Measurements from ENCODE around the gene POGZ. TPM values are rescaled to one million over a fixed set of nuclear protein-coding genes. Genes with fewer than 3 reads are reported as not detected.

Gene POGZ
- total RNA-seq, 1 experiment from 2014 or later, result 34.0 TPM

DNA sequence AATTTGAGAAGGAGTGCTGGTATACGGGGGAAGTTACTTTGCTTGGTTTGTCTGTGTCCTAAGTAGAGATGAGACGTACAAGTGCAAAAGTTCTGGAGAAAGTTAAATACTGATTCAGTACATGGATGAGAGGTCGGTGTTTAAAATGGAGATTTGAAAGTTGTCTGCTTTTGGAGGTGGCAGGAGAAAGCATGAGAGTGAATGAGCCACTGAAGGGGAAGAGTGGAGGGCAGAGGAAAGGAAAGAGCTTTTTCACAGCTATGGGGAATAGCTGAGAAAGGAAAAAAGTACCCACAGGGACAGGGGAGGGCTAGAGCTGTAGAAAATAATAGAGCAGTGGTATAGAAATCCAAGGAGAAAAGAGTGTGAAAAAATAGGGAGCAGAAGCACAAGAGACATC lies 33.7 kb upstream of the POGZ start:
- H3K4me3 ChIP-seq, result no peak overlapping the region
- no peak overlapping the region for H3K27ac ChIP-seq
- no peaks in the 10 kb centered on the region for H3K9me3 ChIP-seq (replicated peaks)
- peaks cover 18% of the 10 kb centered on the region for H3K4me1 ChIP-seq (replicated peaks)
- H3K27me3 ChIP-seq (replicated peaks), result no peaks in the 10 kb centered on the region
- no peak for DNase-seq (ENCODE audit: low read depth in 1 of 2, low spot score in 2 of 2)
- no peaks in the 10 kb centered on the region for H3K36me3 ChIP-seq

DNA sequence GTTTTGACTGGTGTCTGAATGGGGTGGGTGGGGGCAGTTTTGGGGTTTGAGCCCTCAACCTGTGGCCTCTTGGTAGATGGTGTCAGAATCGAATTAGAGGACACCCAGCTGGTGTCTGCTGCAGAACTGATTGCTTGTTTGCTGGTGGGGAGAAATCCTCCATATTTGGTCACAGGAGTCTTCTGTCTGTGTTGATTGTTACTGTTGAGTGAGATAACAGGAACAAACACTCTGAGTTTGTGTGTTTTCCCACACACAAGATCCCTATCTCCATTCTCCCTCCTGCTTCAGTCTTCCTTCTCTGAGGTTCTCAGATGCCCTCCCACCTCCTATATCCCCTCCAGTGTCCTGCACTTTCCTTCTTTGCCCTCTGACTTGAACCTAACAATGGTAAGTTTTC lies 32.8 kb upstream of the POGZ start:
- no peaks in the 10 kb centered on the region for H3K27me3 ChIP-seq (replicated peaks)
- no peaks in the 10 kb centered on the region for H3K36me3 ChIP-seq
- H3K4me1 ChIP-seq (replicated peaks), result peaks cover 18% of the 10 kb centered on the region
- H3K4me3 ChIP-seq, result no peak overlapping the region
- no peaks in the 10 kb centered on the region for H3K9me3 ChIP-seq (replicated peaks)
- no peak overlapping the region for H3K27ac ChIP-seq
- DNase-seq (ENCODE audit: low read depth in 1 of 2, low spot score in 2 of 2), result no peak

DNA sequence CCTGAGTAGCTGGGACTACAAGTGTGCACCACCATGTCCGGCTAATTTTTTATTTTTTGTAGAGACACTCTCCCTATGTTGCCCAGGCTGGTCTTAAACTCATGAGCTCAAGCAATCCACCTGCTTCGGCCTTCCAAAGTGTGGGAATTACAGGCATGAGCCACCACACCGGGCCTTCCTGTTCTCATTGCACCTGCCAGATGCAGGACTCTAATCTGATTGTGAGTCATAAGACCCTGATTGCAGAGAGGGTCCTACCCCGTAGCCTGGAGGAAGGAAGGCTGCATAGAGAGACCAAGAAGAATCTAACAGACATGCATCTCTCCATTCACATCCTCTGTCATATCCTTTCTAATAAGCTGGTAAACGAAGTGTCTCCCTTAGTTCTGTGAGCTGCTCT lies 32.3 kb upstream of the POGZ start:
- no peaks in the 10 kb centered on the region for H3K36me3 ChIP-seq
- no peak overlapping the region for H3K4me3 ChIP-seq

DNA sequence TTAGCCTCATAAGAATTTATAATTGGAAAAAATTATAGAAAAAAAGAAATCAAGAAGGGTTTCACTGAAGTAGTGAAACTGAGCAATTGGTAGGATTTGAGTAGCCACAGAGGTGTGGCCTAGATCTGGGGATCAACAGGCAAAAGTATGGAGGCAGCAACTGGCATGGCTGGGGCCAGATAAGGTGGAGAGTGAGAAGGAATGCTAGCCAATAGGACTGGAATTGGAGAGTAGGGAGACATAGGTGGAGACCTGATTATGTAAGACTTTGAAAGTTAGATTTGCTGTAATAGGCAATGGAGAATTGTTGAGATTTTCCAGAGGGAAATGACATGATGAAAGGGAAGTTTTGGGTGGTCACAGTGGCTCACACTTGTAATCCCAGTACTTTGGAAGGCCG lies 27.3 kb upstream of the POGZ start:
- no peak overlapping the region for H3K27ac ChIP-seq
- no peak for DNase-seq (ENCODE audit: low read depth in 1 of 2, low spot score in 2 of 2)
- H3K27me3 ChIP-seq (replicated peaks), result no peaks in the 10 kb centered on the region
- no peak overlapping the region for H3K4me3 ChIP-seq
- H3K9me3 ChIP-seq (replicated peaks), result peaks cover 6% of the 10 kb centered on the region
- no peaks in the 10 kb centered on the region for H3K36me3 ChIP-seq
- H3K4me1 ChIP-seq (replicated peaks), result no peaks in the 10 kb centered on the region

More for the DNA sequence above, 32.3 kb upstream of the POGZ start:
- Histone ChIP-seq H3K9me3 (replicated peaks) (no peaks in the 10 kb centered on the region), H3K4me1 (replicated peaks) (peaks cover 18% of the 10 kb centered on the region), H3K27ac (no peak overlapping the region), H3K27me3 (replicated peaks) (no peaks in the 10 kb centered on the region)
- DNase-seq (ENCODE audit: low read depth in 1 of 2, low spot score in 2 of 2), result no peak

DNA sequence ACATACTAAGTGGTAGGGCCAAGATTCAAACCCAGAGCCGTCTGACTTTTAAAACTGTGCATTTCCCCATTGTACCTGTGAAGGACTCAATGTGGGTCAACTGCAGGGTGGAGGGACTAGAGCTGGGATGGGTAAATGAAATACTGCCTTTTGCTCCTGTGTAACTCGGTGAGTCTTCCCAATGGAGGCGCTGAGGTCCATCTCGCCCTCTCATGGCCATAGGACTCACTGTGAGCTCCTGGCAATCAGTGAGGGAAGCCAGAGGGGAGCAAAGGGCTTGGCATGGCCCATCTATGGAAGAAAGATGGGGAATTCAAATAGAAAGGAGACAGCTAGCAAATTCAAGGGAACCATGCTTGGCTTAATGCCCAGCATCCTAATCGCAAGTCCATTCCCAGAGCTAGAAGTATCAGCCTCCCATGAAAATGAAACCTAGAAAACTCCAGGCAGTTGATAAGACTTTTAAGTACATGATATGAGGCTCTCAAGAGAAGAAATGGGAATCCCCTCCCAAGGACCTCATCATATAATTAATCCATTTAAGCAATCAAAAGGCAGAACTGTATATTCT lies 26.5 kb upstream of the POGZ start:
- Histone ChIP-seq H3K36me3 (no peaks in the 10 kb centered on the region), H3K27ac (no peak overlapping the region), H3K9me3 (replicated peaks) (peaks cover 6% of the 10 kb centered on the region), H3K4me3 (no peak overlapping the region), H3K27me3 (replicated peaks) (no peaks in the 10 kb centered on the region), H3K4me1 (replicated peaks) (no peaks in the 10 kb centered on the region)
- DNase-seq (ENCODE audit: low read depth in 1 of 2, low spot score in 2 of 2), result no peak

DNA sequence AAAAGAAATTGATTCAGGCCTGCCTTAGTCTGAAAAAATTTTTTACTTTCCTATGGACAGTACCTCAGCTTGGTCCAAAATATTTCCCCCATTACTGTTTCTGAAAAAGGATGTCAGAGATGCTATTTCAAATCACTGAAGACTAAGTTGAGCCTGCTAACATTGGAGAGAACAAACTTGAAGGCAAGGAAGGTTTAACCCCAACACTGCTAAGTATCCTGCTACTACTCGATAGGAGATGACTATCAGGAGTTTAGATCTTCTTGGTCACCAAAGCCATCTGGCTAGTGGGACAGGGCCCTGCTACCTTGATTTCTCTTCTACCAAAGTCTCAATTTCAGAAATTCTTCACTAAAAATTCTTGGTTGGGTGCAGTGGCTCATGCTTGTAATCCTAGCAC lies 22.7 kb upstream of the POGZ start:
- Histone ChIP-seq H3K9me3 (replicated peaks) (peaks cover 6% of the 10 kb centered on the region), H3K27me3 (replicated peaks) (no peaks in the 10 kb centered on the region), H3K36me3 (no peaks in the 10 kb centered on the region), H3K4me1 (replicated peaks) (peaks cover 26% of the 10 kb centered on the region), H3K27ac (no peak overlapping the region), H3K4me3 (no peak overlapping the region)
- no peak for DNase-seq (ENCODE audit: low read depth in 1 of 2, low spot score in 2 of 2)

DNA sequence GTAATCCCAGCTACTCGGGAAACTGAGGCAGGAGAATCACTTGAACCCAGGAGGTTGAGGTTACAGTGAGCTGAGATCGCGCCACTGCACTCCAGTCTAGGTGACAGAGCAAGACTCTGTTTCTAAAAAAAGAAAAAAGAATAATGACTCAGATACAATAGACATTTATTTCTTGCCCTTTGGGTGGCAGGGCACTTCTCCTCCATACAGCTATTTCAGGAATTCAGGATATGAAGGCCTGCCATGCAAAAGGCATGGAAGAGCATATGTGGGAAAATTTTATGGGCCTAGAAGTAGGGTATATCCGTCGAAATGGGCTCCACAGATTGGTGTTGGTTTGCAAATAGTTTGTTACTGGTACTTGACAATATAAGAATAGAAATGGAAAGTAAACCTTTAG lies 20.2 kb upstream of the POGZ start:
- H3K4me1 ChIP-seq (replicated peaks), result peaks cover 31% of the 10 kb centered on the region
- H3K4me3 ChIP-seq, result no peak overlapping the region
- peak; percentile 68 to 86 for DNase-seq (ENCODE audit: low read depth in 1 of 2, low spot score in 2 of 2)
- H3K27ac ChIP-seq, result peak overlapping the region; percentile 92
- H3K36me3 ChIP-seq, result no peaks in the 10 kb centered on the region
- peaks cover 6% of the 10 kb centered on the region for H3K9me3 ChIP-seq (replicated peaks)
- no peaks in the 10 kb centered on the region for H3K27me3 ChIP-seq (replicated peaks)

DNA sequence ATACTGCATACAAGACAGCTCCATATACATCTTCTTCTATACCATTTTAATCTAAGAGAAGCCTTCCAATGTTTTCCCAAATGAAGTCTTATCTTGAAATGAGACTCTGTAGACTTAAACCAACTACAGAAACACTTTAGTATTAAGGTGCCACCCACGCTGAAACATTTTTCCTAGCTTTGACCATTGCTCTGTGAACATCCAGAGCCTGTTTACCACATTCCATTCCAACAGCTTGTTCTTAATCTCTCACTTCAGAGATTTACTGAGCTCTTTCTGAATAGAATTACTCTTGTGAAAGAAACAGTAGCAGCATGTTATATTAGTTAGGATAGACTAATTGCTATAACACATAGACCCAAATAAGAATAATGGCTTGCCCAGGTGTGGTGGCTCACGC lies 19.6 kb upstream of the POGZ start:
- Histone ChIP-seq H3K9me3 (replicated peaks) (peaks cover 6% of the 10 kb centered on the region), H3K27ac (peak overlapping the region; percentile 92), H3K4me1 (replicated peaks) (peaks cover 31% of the 10 kb centered on the region), H3K4me3 (no peak overlapping the region), H3K36me3 (no peaks in the 10 kb centered on the region), H3K27me3 (replicated peaks) (no peaks in the 10 kb centered on the region)
- peak in 1 of 2 experiments; percentile 70 for DNase-seq (ENCODE audit: low read depth in 1 of 2, low spot score in 2 of 2)

DNA sequence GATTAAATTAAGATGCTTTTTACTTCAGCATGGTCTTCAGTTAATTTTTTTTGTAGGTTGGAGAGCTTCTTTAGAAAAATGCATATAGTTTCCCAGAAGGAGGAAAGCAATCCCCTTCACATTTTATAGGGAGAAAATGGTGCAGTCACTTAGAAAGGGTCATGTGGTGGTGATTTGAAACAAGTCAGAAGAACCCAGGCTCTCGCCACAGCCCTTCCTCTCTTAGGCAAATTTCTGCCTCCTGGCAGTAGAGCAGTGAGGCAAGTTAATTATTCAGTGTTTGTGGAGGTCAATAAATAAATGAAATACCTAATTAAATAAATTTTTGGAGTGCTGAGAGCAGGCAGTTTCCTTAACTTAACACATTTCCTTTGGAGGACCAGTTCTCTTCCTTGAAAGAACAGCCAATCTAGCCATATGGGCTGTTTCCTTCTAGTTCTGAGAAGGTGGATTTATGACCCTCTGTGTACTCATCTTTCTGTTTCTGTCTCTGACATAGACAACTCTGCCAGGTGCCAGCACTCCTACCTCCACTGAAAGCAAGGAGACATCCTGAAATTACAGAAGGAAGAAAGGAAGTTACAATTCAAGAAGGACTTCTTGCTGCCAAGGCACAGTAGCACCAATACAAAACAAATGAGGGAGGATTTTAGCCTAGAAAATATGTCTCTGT lies 19.0 kb upstream of the POGZ start:
- peaks cover 31% of the 10 kb centered on the region for H3K4me1 ChIP-seq (replicated peaks)
- no peaks in the 10 kb centered on the region for H3K36me3 ChIP-seq
- peak in 1 of 2 experiments; percentile 22 for DNase-seq (ENCODE audit: low read depth in 1 of 2, low spot score in 2 of 2)
- H3K4me3 ChIP-seq, result no peak overlapping the region
- H3K27ac ChIP-seq, result peak overlapping the region; percentile 92
- H3K9me3 ChIP-seq (replicated peaks), result peaks cover 6% of the 10 kb centered on the region
- no peaks in the 10 kb centered on the region for H3K27me3 ChIP-seq (replicated peaks)

DNA sequence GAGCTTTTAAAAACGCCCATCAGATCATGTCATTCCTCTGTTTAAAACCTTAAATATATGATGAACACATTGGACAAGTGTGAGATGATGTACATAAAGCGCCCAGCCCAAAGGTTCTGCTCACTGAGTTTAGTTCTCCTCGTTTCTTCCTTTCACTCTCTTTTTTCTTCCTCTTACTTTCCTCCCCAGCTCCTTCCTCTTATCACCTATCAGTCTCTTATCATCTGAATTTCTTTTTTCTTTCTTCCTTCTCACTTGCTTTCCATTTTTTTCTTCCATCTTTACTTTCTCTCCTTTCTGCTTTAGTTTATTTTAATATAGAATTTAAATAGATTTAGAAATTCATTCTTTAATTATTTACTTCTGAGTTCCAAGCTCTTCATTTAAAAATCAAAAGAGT lies 17.8 kb upstream of the POGZ start:
- no peak for DNase-seq (ENCODE audit: low read depth in 1 of 2, low spot score in 2 of 2)
- H3K27ac ChIP-seq, result no peak overlapping the region
- H3K4me3 ChIP-seq, result no peak overlapping the region
- peaks cover 1% of the 10 kb centered on the region for H3K9me3 ChIP-seq (replicated peaks)
- no peaks in the 10 kb centered on the region for H3K36me3 ChIP-seq
- H3K4me1 ChIP-seq (replicated peaks), result peaks cover 31% of the 10 kb centered on the region
- no peaks in the 10 kb centered on the region for H3K27me3 ChIP-seq (replicated peaks)

DNA sequence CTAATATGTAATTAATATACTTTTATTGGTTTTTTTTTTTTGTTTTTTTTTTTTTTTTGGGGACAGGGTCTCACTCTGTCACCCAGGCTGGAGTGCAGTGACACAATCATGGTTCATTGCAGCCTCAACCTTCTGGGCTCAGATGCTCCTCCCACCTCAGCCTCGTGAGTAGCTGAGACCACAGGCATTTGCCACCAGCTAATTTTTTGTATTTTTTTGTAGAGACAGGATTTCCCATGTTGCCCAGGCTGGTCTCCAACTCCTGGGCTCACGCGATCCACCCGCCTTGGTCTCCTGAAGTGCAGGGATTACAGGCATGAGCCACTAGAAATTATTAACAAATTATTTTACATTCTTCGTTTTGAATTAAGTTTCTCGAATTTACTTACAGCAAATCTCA lies 16.8 kb upstream of the POGZ start:
- Histone ChIP-seq H3K36me3 (no peaks in the 10 kb centered on the region), H3K4me3 (no peak overlapping the region), H3K27me3 (replicated peaks) (no peaks in the 10 kb centered on the region), H3K4me1 (replicated peaks) (peaks cover 31% of the 10 kb centered on the region), H3K27ac (no peak overlapping the region), H3K9me3 (replicated peaks) (no peaks in the 10 kb centered on the region)
- peak; percentile 56 to 60 for DNase-seq (ENCODE audit: low read depth in 1 of 2, low spot score in 2 of 2)

DNA sequence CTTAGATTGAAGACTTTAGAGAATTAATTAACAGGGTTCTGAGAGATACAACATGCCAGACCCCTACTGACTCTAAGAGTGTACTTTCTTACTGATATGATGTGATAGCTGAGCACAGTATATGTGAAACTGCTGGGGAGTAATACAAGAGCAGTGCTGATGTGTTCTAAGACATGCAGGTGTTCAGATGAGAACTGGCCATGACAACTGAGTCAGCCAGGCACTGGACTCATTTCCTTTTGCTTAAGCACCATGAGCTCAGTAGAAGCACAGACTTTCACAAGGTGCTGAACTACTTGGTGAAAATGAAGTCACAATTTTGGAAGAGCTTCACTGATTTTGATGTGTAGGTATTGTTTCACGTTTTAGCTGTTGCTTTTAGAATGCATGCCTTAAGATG lies 15.9 kb upstream of the POGZ start:
- DNase-seq (ENCODE audit: low read depth in 1 of 2, low spot score in 2 of 2), result no peak
- no peaks in the 10 kb centered on the region for H3K27me3 ChIP-seq (replicated peaks)
- H3K9me3 ChIP-seq (replicated peaks), result no peaks in the 10 kb centered on the region
- H3K36me3 ChIP-seq, result no peaks in the 10 kb centered on the region
- peaks cover 30% of the 10 kb centered on the region for H3K4me1 ChIP-seq (replicated peaks)
- H3K4me3 ChIP-seq, result no peak overlapping the region
- H3K27ac ChIP-seq, result no peak overlapping the region

DNA sequence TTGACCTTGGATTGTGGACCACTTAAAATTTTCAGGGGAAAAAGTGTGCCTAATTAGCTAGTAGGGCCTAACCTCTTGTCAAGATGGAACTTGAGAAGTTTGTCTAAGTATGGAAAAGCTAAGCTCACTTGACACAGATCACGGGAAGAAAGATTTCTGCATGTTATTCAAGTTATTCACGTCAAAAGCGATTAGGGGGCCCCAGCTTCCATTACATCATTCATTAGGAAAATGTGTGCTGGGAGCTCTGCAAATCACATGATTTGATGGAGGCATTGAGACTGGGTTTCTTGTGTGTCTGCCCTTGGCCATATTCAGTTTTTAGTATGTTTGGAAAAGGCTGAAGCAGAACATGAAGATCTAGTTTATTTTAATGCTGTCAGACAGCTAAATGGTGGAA lies 15.5 kb upstream of the POGZ start:
- Histone ChIP-seq H3K4me3 (no peak overlapping the region), H3K36me3 (no peaks in the 10 kb centered on the region), H3K4me1 (replicated peaks) (peaks cover 26% of the 10 kb centered on the region), H3K27ac (no peak overlapping the region), H3K27me3 (replicated peaks) (no peaks in the 10 kb centered on the region), H3K9me3 (replicated peaks) (no peaks in the 10 kb centered on the region)
- DNase-seq (ENCODE audit: low read depth in 1 of 2, low spot score in 2 of 2), result no peak

DNA sequence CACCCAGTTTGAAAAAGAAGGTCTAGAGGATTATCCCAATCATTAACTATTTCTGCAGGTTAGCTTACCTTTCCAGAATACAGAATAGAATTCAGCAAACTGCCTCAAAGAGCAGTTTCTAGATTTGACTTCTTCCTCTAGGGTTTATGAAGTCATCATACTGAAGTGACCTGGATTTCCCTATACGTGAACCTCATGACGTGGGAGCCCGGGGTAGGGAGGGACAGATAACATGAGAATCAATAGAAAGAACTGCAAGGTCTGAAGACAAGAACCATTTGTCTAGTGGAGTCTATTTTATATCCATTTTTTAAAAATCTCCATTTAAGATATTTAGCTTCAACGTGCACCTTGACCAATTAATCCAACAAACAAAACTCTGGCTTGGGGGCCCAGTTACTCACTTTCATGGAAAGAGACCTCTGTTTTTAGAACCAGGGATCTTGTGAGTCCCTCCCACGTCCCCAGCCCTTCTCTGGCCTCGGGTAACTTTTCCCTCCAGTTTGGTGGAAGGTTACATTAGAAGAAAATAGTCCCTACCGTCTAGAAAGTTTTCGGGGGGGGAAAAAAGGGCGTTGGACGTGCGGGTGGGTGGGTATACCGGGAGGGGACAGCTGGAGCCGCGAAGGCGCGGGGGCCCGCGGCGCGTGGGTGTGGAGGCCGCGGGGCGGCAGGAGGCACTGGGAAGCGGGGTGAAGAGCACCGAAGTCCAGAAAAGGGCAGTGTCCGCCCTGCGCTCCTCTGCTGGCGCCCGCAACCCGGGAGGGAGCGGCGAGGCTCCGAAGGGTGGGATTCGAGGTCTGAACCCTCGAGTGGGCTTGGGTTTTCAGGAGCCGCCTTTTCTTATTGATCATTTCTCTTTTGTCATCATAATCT lies 13.8 kb upstream of the POGZ start:
- peak in 1 of 2 experiments; percentile 20 for DNase-seq (ENCODE audit: low read depth in 1 of 2, low spot score in 2 of 2)

More for the DNA sequence above, 13.8 kb upstream of the POGZ start:
- no peaks in the 10 kb centered on the region for H3K36me3 ChIP-seq
- H3K9me3 ChIP-seq (replicated peaks), result no peaks in the 10 kb centered on the region
- H3K4me1 ChIP-seq (replicated peaks), result peaks cover 10% of the 10 kb centered on the region
- peak overlapping the region; percentile 26 for H3K4me3 ChIP-seq
- H3K27me3 ChIP-seq (replicated peaks), result no peaks in the 10 kb centered on the region
- H3K27ac ChIP-seq, result 0 out of 2 replicates have a peak overlapping the region, but pooled peaks have one; percentile 39
